Epithelial cell of proximal tubule (primary cell): ENCODE results near the gene GSTM2. TPM values are rescaled to one million over a fixed set of nuclear protein-coding genes. Genes with fewer than 3 reads are reported as not detected.
"Not testable (repeated sequence)": the region's sequence is repeated elsewhere in the genome, so short reads cannot be mapped to it uniquely, and the experiment has no call there.

Experiments used
- DNase-seq: peaks from one replicate; pipeline ENCODE4 v3.0.0-alpha.2; 2011; ENCODE audit warnings: low read depth
- H3K4me3 ChIP-seq: 2 replicates; pipeline ENCODE4 v1.5.1; 2011; ENCODE audit warnings: low read depth, mild to moderate bottlenecking, low read length
- CTCF ChIP-seq: conservative IDR thresholded peaks from 2 replicates; pipeline ENCODE4 v1.5.1; 2012; ENCODE audit warnings: low read depth, mild to moderate bottlenecking, low read length
- total RNA-seq: library from RNA; depleted of rRNA; stranded (reverse); fragments of >200 nt; gene quantifications from 2 replicates; pipeline ENCODE4 v1.2.3, GENCODE V29; 2015

Gene GSTM2
- total RNA-seq, 1 donor from 2014 or later, result 8.9 TPM

GRCh38 chr1:109668123-109668775, 392 bp downstream of the GSTM2 start:
- no peak for TF ChIP-seq CTCF
- DNase-seq, result no peak
- peak overlapping the region; percentile 45 for H3K4me3 ChIP-seq

- TF ChIP-seq CTCF, result no peak
- no peak overlapping the region for H3K4me3 ChIP-seq
- DNase-seq, result no peak
These were observed 1.5 kb downstream of the GSTM2 start for GRCh38 chr1:109669246-109669948.

GRCh38 chr1:109669949-109670302, 2.1 kb downstream of the GSTM2 start:
- not testable (repeated sequence) for DNase-seq

GRCh38 chr1:109671067-109671466, 3.2 kb downstream of the GSTM2 start:
- no peak for TF ChIP-seq CTCF
- H3K4me3 ChIP-seq, result no peak overlapping the region
- no peak for DNase-seq

More at GRCh38 chr1:109669949-109670302, 2.1 kb downstream of the GSTM2 start:
- H3K4me3 ChIP-seq, result not testable (repeated sequence)

GRCh38 chr1:109673861-109674260, 6.0 kb downstream of the GSTM2 start:
- DNase-seq, H3K4me3 ChIP-seq: not testable (repeated sequence)

- not testable (repeated sequence) for H3K4me3 ChIP-seq, DNase-seq
These were observed 9.0 kb downstream of the GSTM2 start for GRCh38 chr1:109676683-109677381.

- DNase-seq, result no peak
- no peak for TF ChIP-seq CTCF
- no peak overlapping the region for H3K4me3 ChIP-seq
These were observed 9.6 kb downstream of the GSTM2 start for GRCh38 chr1:109677459-109677858.

- not testable (repeated sequence) for DNase-seq, H3K4me3 ChIP-seq
These were observed 10.8 kb downstream of the GSTM2 start for GRCh38 chr1:109678637-109679036.

- not testable (repeated sequence) for H3K4me3 ChIP-seq, DNase-seq
These were observed 16.9 kb downstream of the GSTM2 start for GRCh38 chr1:109684777-109685176.

GRCh38 chr1:109685399-109685798, 17.5 kb downstream of the GSTM2 start:
- H3K4me3 ChIP-seq, DNase-seq: not testable (repeated sequence)

GRCh38 chr1:109685890-109686289, 18.0 kb downstream of the GSTM2 start:
- not testable (repeated sequence) for H3K4me3 ChIP-seq, DNase-seq

GRCh38 chr1:109687109-109687508, 19.3 kb downstream of the GSTM2 start:
- H3K4me3 ChIP-seq, result peak overlapping the region; percentile 58
- DNase-seq, result not testable (repeated sequence)
